Suppressor macrophage treated with lipopolysaccharide for 1 hour (primary cell): Measurements from ENCODE around the gene EFHD1.

ENCODE experiments used
- DNase-seq, 3 donors: peaks; one replicate each; pipeline ENCODE4 v3.0.0-alpha.2; 2020 to 2022

EFHD1 gene

GRCh38 chr2:232633413-232634205 is at the start of gene EFHD1:
EFHD1 (plus strand) TSS chr2:232633604; CDS start chr2:232633705, 101 bp downstream.
- DNase-seq, result peak; percentile 37 to 69 (median 45)

DNA sequence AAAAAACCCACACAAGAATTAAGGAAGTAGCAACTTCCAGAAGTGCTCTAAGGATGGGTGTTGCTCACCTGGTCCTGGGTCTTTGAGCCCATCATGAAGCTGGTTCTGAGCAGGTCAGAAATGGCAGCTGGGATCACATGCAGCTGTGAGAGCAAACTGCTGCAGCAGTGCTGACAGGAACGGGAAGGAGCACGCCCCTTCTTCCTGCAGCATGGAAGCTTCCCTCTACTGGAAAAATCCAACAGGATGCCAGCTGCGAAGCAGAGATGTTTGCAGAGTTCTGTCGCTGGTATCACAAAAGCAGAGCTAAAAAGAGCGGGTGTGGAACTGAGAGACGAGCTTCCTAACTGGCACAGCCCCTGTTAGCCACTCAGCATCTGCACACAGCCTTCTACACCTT is 49.2 kb upstream of the EFHD1 start:
- DNase-seq, result no peak

DNA sequence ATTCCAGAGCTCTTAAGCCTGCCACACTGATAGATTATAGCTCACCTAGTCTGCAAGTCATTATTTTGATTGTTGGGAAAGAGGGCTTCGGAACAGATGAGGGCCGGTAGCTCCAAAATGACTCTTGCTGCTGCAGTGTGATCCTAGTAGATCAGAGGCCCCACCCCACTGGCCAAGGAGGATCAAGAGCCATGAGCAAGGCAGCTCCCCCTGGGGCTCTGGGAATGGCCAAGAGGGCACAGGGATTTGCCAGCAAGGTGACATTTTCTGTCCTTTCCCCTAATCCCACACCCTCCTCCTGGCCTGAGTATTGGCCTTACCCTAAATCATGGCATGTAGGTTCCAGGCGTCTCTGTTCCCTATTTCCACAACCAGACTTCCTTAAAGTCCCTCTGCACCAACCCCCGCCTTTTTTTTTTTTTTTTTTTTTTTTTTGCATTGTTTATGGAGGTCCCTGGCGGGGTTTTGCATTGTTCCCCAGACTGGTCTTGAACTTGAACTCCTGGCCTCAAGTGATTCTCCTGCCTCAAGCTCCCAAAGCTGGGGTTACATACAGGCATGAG is 46.4 kb upstream of the EFHD1 start:
- peak in 2 of 3 donors; percentile 26 to 34 for DNase-seq

DNA sequence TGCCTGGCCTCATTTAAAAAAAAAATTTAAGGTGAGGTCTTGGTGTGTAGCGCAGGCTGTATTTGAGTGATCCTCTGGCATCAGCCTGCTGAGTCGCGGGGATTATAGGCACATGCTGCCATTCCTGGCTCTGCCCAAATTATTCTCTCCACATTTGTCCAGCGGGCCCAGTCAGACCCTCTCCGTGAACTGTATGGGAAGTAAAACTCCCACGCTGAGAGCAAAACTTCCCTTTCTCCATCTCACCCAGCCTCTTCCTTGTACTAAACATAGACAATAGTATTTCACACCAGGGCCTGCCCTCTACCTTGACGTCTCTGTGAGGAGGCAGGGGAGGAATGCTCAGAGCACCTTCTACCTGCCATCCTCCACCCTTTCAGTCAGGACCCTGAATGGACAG is 45.9 kb upstream of the EFHD1 start:
- peak; percentile 74 to 80 (median 76) for DNase-seq

DNA sequence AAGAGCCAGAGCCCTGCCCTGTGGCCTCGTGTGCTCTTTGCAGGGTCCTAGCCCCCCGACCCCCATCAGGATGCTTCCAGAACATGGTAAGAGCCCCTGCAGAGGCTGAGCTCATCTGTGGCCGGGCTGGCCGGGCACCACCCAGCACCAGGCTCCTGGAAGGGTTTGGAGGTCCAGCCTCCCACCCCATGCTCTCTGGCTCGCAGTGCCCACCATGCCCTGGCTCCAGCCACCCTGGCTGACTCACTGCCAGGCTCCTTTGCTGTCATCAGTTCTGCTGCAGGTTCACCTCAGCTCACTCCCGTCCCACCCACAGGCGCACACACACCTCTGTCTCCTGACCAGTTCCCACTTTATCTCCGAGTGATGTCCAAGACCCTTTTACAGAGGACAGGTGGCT is 45.4 kb upstream of the EFHD1 start:
- DNase-seq, result no peak

- DNase-seq, result no peak
These were observed 44.5 kb upstream of the EFHD1 start for GRCh38 chr2:232588680-232589585.

- DNase-seq, result no peak
These were observed 40.5 kb upstream of the EFHD1 start for GRCh38 chr2:232592772-232593395.

GRCh38 chr2:232593982-232594381 is 39.4 kb upstream of the EFHD1 start:
- DNase-seq, result no peak

DNA sequence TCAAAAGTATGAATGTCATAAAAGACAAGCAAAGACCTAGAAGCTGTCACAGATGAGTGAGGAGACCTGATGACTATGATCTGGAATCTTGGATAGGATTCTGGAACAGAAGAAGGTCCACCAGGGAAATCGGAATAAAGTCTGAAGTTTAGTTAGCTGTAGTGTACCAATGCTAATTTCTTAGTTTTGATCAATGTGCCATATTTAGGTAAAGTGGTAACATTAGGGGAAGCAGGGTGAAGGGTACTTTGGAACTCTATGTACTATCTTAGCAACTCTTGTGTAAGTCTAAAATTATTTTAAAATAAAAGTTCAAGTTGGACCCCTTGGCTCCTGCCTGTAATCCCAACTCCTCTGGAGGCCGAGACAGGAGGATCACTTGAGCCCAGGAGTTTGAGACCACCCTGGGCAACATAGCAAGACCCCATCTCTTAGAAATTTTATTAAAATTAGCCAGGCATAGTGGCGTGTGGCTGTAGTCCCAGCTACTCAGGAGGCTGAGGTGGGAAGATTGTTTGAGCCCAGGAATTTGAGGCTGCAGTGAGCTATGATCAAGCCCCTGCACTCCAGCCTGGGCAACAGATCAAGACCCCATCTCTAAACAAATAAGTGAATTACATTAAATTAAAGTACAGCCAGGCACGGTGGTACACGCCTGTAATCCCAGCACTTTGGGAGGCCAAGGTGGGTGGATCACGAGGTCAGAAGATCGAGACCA is 35.9 kb upstream of the EFHD1 start:
- no peak for DNase-seq

- DNase-seq, result no peak
These were observed 35.1 kb upstream of the EFHD1 start for GRCh38 chr2:232598293-232598692.

- no peak for DNase-seq
These were observed 33.2 kb upstream of the EFHD1 start for GRCh38 chr2:232600053-232600773.

DNA sequence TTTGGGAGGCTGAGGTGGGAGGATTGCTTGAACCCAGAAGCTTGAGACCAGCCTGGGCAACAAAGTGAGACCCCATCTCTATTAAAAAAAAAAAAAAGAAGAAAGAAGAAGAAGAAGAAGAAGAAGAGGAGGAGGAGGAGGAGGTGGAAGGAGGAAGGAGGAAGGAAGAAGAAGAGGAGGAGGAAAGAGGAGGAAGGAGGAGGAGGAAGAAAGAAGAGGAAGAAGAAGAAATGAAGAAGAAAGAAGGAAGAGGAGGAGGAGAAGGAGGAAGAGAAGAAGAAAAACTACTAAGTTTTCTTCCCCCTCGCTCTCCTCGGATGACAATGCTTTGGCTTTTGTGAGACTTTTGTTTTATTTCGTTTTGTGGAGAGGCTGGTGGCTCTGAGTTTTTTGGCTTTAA is 30.1 kb upstream of the EFHD1 start:
- no peak for DNase-seq

GRCh38 chr2:232604535-232604934 is 28.9 kb upstream of the EFHD1 start:
- no peak for DNase-seq

DNA sequence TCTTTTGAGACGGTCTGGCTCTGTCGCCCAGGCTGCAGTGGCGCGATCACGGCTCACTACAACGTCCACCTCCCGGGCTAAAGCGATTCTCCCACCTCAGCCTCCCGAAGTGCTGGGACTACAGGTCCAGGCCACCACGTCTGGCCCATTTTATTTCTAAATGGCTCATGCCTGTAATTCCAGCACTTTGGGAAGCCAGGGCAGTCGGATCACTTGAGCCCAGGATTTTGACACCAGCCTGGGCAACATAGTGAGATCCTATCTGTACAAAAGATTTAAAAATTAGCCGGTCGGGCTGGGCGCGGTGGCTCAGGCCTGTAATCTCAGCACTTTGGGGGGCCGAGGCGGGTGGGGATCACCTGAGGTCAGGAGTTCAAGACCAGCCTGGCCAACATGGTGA is 26.4 kb upstream of the EFHD1 start:
- DNase-seq, result no peak

DNA sequence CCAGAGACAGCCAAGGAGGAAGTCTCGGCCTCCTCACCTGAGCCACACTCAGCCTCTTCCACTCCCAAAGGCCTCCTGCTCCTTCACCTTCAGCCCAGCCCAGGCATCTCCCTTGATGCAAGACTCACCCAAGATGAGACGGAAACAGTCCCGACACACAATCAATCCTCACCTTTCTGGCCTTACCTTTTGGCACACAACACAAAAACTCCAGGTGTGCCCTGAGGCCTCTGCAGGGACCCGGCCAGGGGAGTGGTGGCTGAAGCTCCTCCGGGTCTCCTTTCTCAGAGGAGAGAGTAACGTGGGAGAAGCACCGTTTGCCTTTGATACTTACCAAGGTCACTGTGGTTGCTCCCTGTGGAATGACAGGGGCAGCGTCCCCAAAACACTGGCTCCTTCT is 23.8 kb upstream of the EFHD1 start:
- DNase-seq, result no peak

- DNase-seq, result no peak
These were observed 23.3 kb upstream of the EFHD1 start for GRCh38 chr2:232610081-232610480.

- no peak for DNase-seq
These were observed 22.3 kb upstream of the EFHD1 start for GRCh38 chr2:232611061-232611460.

- peak; percentile 58 to 76 (median 60) for DNase-seq
These were observed 21.7 kb upstream of the EFHD1 start for GRCh38 chr2:232611559-232612218.

DNA sequence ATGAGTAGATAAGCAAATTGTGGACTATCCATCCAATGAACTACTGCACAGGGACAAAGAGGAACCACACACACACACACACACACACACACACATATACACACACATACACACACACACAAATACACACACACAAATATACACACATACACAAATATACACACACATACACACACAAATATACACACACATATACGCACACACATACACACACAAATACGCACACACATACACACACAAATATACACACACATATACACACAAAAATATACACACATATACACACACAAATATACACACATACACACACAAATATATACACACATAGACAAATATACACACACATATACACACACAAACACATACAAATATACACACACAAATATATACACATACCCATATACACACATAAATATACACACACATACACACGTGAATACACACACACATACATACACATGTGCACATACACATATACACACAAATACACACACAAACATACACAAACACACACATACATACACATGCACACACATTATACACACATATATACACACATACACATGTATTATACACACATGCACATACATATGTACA is 19.8 kb upstream of the EFHD1 start:
- DNase-seq, result no peak

DNA sequence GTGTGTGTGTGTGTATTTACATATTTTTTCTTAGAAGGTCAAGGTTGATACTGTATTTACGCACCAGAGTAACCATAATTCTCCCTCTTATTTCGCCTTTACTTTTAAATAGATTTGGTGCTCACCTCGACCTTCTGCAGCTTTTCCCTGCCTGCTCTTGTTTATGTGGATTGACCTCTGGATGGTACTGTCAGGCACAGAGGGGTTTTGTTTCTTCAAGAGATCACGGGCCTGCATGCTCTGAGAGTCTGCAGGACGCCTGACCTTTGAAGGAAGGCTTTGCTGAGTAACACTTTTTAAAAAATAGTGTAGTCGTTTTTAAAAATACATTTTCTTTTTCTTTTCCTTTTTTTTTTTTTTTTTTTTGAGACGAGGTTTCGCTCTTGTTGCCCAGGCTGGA is 18.1 kb upstream of the EFHD1 start:
- no peak for DNase-seq

- no peak for DNase-seq
These were observed 12.2 kb upstream of the EFHD1 start for GRCh38 chr2:232621186-232621585.
